IMR-90 (cell line): ENCODE measurements around the gene FAM168B. TPM values are rescaled to one million over a fixed set of nuclear protein-coding genes. Genes with fewer than 3 reads are reported as not detected.

Experiments used
- ATAC-seq: fragments of 200-7000 bp; cut with Tn5 transposase; 2 replicates; pipeline ENCODE4 v1.9.1; 2020; ENCODE audit warnings: low read depth, mild to moderate bottlenecking, moderate library complexity
- BruUV-seq: library from RNA; stranded (reverse); fragments of 400-500 nt; replicated peaks from 2 replicates; lab custom pipeline; 2021; lab: Mats Ljungman, UMichigan
- CTCF ChIA-PET: fragments of 300-600 bp; formaldehyde crosslinking; extraction: SDS; loops from one replicate; lab custom pipeline; 2021; ENCODE audit warnings: antibody characterized with exemption; lab: Yijun Ruan, JAX
- POLR2A ChIA-PET: fragments of 300-600 bp; sonication (Branson Sonifier 250); formaldehyde crosslinking; loops from one replicate; lab custom pipeline; 2022; ENCODE audit warnings: antibody characterized with exemption; ENCODE audit not compliant: unreplicated experiment; lab: Charles Lee
- DNase-seq: peaks from one replicate; pipeline ENCODE4 v3.0.0; 2013
- H2AFZ ChIP-seq: replicated peaks from 2 replicates; pipeline ENCODE3; 2013; ENCODE audit warnings: low read length, mild to moderate bottlenecking; ENCODE audit not compliant: poor library complexity
- H2AK5ac ChIP-seq: 2 replicates; pipeline ENCODE4 v1.6.1; 2013; ENCODE audit warnings: low read depth, low read length, inconsistent platforms
- H2AK9ac ChIP-seq: replicated peaks from 2 replicates; pipeline ENCODE3; 2013; ENCODE audit warnings: mild to moderate bottlenecking, low read depth, low read length, moderate library complexity; ENCODE audit not compliant: poor library complexity
- H2BK120ac ChIP-seq: 2 replicates; pipeline ENCODE4 v1.6.1; 2013; ENCODE audit warnings: low read depth, low read length, inconsistent platforms
- H2BK15ac ChIP-seq: 3 replicates; pipeline ENCODE4 v1.6.1; 2013; ENCODE audit warnings: low read depth, low read length, inconsistent platforms
- H2BK20ac ChIP-seq: 2 replicates; pipeline ENCODE4 v1.6.1; 2013; ENCODE audit warnings: low read depth, mild to moderate bottlenecking, inconsistent platforms, low read length, moderate library complexity
- H2BK5ac ChIP-seq: 2 replicates; pipeline ENCODE4 v1.6.1; 2013; ENCODE audit warnings: mild to moderate bottlenecking, low read depth, low read length, inconsistent platforms; ENCODE audit not compliant: poor library complexity, severe bottlenecking
- H3K14ac ChIP-seq: replicated peaks from 2 replicates; pipeline ENCODE4 v1.6.1; 2013; ENCODE audit warnings: low read depth, low read length, inconsistent platforms
- H3K18ac ChIP-seq: 2 replicates; pipeline ENCODE4 v1.6.1; 2013; ENCODE audit warnings: low read depth, low read length, control low read depth
- H3K23ac ChIP-seq: 2 replicates; pipeline ENCODE4 v1.6.1; 2013; ENCODE audit warnings: low read depth, low read length, inconsistent platforms
- H3K27ac ChIP-seq: 2 replicates; pipeline ENCODE4 v1.5.1; 2013; ENCODE audit warnings: mild to moderate bottlenecking, control low read depth, low read length; ENCODE audit not compliant: insufficient read depth
- H3K27me3 ChIP-seq: 2 replicates; pipeline ENCODE4 v1.6.1; 2013; ENCODE audit warnings: low read length; ENCODE audit not compliant: control insufficient read depth, insufficient read depth
- H3K36me3 ChIP-seq: 2 replicates; pipeline ENCODE4 v1.6.1; 2013; ENCODE audit warnings: low read length, mixed read lengths; ENCODE audit not compliant: control insufficient read depth, insufficient read depth
- H3K4ac ChIP-seq: 2 replicates; pipeline ENCODE4 v1.6.1; 2013; ENCODE audit warnings: low read depth, low read length, inconsistent platforms
- H3K4me1 ChIP-seq: 2 replicates; pipeline ENCODE4 v1.6.1; 2013; ENCODE audit warnings: low read length, mixed read lengths; ENCODE audit not compliant: control insufficient read depth, insufficient read depth
- H3K4me2 ChIP-seq: 2 replicates; pipeline ENCODE4 v1.6.1; 2013; ENCODE audit warnings: low read depth, mild to moderate bottlenecking, control low read depth, low read length, moderate library complexity
- H3K4me3 ChIP-seq: 2 replicates; pipeline ENCODE4 v1.5.1; 2013; ENCODE audit warnings: low read depth, mild to moderate bottlenecking, control low read depth, low read length, moderate library complexity; ENCODE audit not compliant: insufficient read depth
- H3K56ac ChIP-seq: 2 replicates; pipeline ENCODE4 v1.6.1; 2013; ENCODE audit warnings: low read length, inconsistent platforms; ENCODE audit not compliant: insufficient read depth; ENCODE audit errors: extremely low read depth
- H3K79me1 ChIP-seq, 2 experiments: 2 replicates each; pipeline ENCODE4 v1.6.1; 2013; ENCODE audit warnings: low read length in 2 of 2, inconsistent platforms in 1 of 2, low read depth in 1 of 2
- H3K9ac ChIP-seq: 2 replicates; pipeline ENCODE4 v1.6.1; 2013; ENCODE audit warnings: low read depth, low read length, control low read depth
- H3K9me1 ChIP-seq: 2 replicates; pipeline ENCODE4 v1.6.1; 2013; ENCODE audit warnings: low read length, inconsistent platforms; ENCODE audit not compliant: insufficient read depth
- H3K9me3 ChIP-seq: 2 replicates; pipeline ENCODE4 v1.6.1; 2013; ENCODE audit warnings: low read length; ENCODE audit not compliant: control insufficient read depth, insufficient read depth
- H4K20me1 ChIP-seq: 2 replicates; pipeline ENCODE4 v1.6.1; 2013; ENCODE audit warnings: low read length, inconsistent platforms; ENCODE audit not compliant: insufficient read depth
- H4K5ac ChIP-seq: 2 replicates; pipeline ENCODE4 v1.6.1; 2013; ENCODE audit warnings: mild to moderate bottlenecking, low read depth, low read length, control low read depth
- H4K8ac ChIP-seq, 2 experiments: 2 replicates each; pipeline ENCODE4 v1.6.1; 2013; ENCODE audit warnings: low read depth in 2 of 2, low read length in 2 of 2, control low read depth in 1 of 2, inconsistent platforms in 1 of 2
- H4K91ac ChIP-seq: 2 replicates; pipeline ENCODE4 v1.6.1; 2013; ENCODE audit warnings: low read depth, low read length, inconsistent platforms; ENCODE audit not compliant: insufficient read depth
- CEBPB ChIP-seq: IDR thresholded peaks from 2 replicates; pipeline ENCODE4 v1.6.1; 2012; ENCODE audit warnings: low read depth, low read length, improper control_type of control experiment
- CHD1 ChIP-seq: IDR thresholded peaks from 2 replicates; pipeline ENCODE4 v1.6.1; 2012; ENCODE audit warnings: low read depth, low read length, improper control_type of control experiment
- NFE2L2 ChIP-seq: fragments of 150-350 bp; IDR thresholded peaks from 2 replicates; pipeline ENCODE4 v1.6.1; 2016; ENCODE audit warnings: low read depth, mild to moderate bottlenecking, low read length
- WGBS, 2 experiments: methylation state at CpG; one replicate each; pipeline versions ENCODE4 v1.1.5 to v1.1.7; 2013; ENCODE audit warnings: missing lambda C conversion rate in 2 of 2; ENCODE audit not compliant: insufficient read length in 1 of 2; ENCODE audit errors: extremely low coverage in 2 of 2; 5-methylcytosine and 5-hydroxymethylcytosine counted together
- dilution Hi-C: fragments of 300-500 bp; cut with HindIII; formaldehyde crosslinking; loops from one replicate; pipeline ENCODE4 v1.14.3; 2018; ENCODE audit warnings: low sequenced_read_pairs; ENCODE audit not compliant: unreplicated experiment
- in situ Hi-C: fragments of 300-500 bp; cut with MboI; formaldehyde crosslinking; loops from 3 replicates; pipeline ENCODE4 v1.14.3; 2019; ENCODE audit warnings: low sequenced_read_pairs, inconsistent platforms, mixed read lengths
- intact Hi-C: fragments of 100-400 bp; cut with micrococcal nuclease; formaldehyde crosslinking; loops from 2 replicates; pipeline ENCODE4 v1.10.0; 2022
- polyA plus RNA-seq, 3 experiments: library from polyadenylated mRNA; depleted of rRNA; stranded (reverse); fragments of >200 nt; gene quantifications; 2 replicates each; pipeline ENCODE4 v1.2.3, GENCODE V29; 2012; ENCODE audit warnings: low replicate concordance in 1 of 3
- total RNA-seq: library from RNA; depleted of rRNA; stranded (reverse); fragments of >200 nt; gene quantifications from 2 replicates; pipeline ENCODE4 v1.2.3, GENCODE V29; 2012
- TF ChIP-seq, protein P1 (sequence below): fragments of 150-350 bp; IDR thresholded peaks from 2 replicates; pipeline ENCODE4 v1.6.1; 2017; ENCODE audit warnings: mild to moderate bottlenecking, antibody characterized with exemption, low read length, low read depth

FAM168B gene
- total and polyA plus RNA-seq, 2 of the 4 experiments (the other 2 are of a cell fraction), result 76.4 to 106 TPM

DNA sequence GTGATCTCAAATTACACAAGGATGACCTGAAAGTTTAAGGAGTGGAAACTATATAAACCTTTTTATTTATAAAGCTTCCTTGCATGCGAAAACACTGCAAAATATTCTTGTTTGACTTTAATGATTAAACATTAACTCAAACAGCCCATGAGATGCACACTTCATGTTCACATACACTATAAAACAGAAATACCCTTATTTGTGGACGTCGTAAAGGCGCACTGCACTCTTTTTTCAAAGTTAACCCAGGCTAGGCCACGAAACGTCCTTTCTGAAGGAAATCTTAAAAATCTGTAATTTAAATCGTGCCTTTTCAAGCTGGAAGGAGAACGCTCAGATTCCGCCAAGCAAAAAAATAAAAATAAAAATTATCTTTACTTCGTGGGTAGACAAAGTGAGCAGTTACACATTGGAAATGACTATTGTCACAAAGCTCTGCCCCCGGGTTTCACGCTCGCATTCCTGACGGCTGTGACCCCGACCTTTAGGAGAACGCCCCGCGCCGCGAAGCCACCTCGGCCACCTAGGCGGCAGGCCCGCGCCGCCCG is 728 bp downstream of the FAM168B start:
- peak overlapping the region; percentile 98; the same call in 1 of the 2 replicates for H3K4me2 ChIP-seq
- peak overlapping the region; percentile 90 for H2BK5ac ChIP-seq
- peak overlapping the region; percentile 54 for H3K14ac ChIP-seq
- no peak overlapping the region for H2BK15ac ChIP-seq
- no peak overlapping the region for H3K18ac ChIP-seq
- dilution Hi-C loops (no loop called here), in situ Hi-C loops (no loop called here), intact Hi-C loops (loop anchor here (5.0 to 10.0 kb wide), 2 partner anchors 35 to 298 kb away; no protein-coding TSS in a partner anchor)
- peak overlapping the region; percentile 89 for H3K4me3 ChIP-seq
- H3K4ac ChIP-seq, result peak overlapping the region; percentile 22
- H3K79me1 ChIP-seq, result peaks cover 5 to 10% of the 10 kb centered on the region in 2 experiments; a peak in 3 of 4 replicates
- H4K91ac ChIP-seq, result peak overlapping the region; percentile 10; the same call in 1 of the 2 replicates
- peak overlapping the region; percentile 16 to 74 for H4K8ac ChIP-seq
- H4K20me1 ChIP-seq, result peaks cover 36% of the 10 kb centered on the region
- peak overlapping the region; percentile 91 for H2AFZ ChIP-seq
- 0% methylated on average over 14 of the region's 26 CpGs; no CpG with 5 or more reads in 1 of the 2 experiments for WGBS, 2 experiments
- peak overlapping the region; percentile 99 for H3K9ac ChIP-seq
- peak overlapping the region; percentile 82 for H3K56ac ChIP-seq
- no peak overlapping the region for H2AK5ac ChIP-seq
- H3K27me3 ChIP-seq, result no peaks in the 10 kb centered on the region
- H3K9me1 ChIP-seq, result no peaks in the 10 kb centered on the region; the same call in 1 of the 2 replicates
- H3K36me3 ChIP-seq, result peaks cover 11% of the 10 kb centered on the region
- peak overlapping the region; percentile 21; the same call in 1 of the 2 replicates for H3K23ac ChIP-seq
- TF ChIP-seq NFE2L2 (no peak), CEBPB (no peak), CHD1 (0 out of 2 replicates have a peak, but pooled peaks have one; percentile 34)
- TF ChIP-seq, protein P1, sequence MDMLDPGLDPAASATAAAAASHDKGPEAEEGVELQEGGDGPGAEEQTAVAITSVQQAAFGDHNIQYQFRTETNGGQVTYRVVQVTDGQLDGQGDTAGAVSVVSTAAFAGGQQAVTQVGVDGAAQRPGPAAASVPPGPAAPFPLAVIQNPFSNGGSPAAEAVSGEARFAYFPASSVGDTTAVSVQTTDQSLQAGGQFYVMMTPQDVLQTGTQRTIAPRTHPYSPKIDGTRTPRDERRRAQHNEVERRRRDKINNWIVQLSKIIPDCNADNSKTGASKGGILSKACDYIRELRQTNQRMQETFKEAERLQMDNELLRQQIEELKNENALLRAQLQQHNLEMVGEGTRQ, result no peak
- H2BK20ac ChIP-seq, result no peak overlapping the region
- BruUV-seq, result no TSS peak
- DNase-seq, result no peak
- H4K5ac ChIP-seq, result peak overlapping the region; percentile 71
- H3K9me3 ChIP-seq, result no peaks in the 10 kb centered on the region
- no peaks in the 10 kb centered on the region for H3K4me1 ChIP-seq
- no peak overlapping the region for H2BK120ac ChIP-seq
- H3K27ac ChIP-seq, result peak overlapping the region; percentile 93
- ChIA-PET POLR2A (no interaction called here), CTCF (interaction anchor here (0.6 to 0.8 kb wide), 2 partner anchors 16 to 20 kb away, joined by 3 read pairs; no protein-coding TSS in a partner anchor)
- no peak for ATAC-seq
- peak overlapping the region; percentile 18 for H2AK9ac ChIP-seq
